ENCODE data around the gene OSBPL6.

DNA sequence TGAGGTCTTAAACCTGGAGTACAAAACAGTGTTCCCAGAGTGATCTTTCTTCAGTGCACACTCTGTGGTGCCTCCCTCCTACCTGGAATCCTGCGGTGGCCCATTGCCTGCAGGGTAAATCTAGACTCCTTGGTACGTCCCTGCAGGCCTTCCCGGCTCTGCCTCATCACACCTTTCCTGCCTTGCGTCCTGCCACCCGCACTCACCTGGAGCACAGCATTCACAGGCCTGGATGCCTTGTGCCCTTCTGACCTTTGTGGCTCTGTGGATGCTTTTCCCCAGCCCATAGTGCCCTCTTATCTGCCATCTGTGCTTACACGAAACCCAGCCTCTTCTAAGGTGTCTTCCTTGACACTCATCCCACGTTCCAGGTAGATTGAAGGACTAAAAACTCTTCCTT, 194.0 kb downstream of the OSBPL6 start:
- TF ChIP-seq SETDB1 (IDR thresholded peaks at IDR 0.05; ENCODE audit: insufficient read length, low read length) (no peak), ZNF175 (tag by site-specific recombination; IDR thresholded peaks at IDR 0.05) (no peak), ZNF629 (tag by site-specific recombination; IDR thresholded peaks at IDR 0.05) (no peak), REPIN1 (tag by site-specific recombination; IDR thresholded peaks at IDR 0.05; ENCODE audit: low read depth) (no peak)
- TF ChIP-seq, protein P1, sequence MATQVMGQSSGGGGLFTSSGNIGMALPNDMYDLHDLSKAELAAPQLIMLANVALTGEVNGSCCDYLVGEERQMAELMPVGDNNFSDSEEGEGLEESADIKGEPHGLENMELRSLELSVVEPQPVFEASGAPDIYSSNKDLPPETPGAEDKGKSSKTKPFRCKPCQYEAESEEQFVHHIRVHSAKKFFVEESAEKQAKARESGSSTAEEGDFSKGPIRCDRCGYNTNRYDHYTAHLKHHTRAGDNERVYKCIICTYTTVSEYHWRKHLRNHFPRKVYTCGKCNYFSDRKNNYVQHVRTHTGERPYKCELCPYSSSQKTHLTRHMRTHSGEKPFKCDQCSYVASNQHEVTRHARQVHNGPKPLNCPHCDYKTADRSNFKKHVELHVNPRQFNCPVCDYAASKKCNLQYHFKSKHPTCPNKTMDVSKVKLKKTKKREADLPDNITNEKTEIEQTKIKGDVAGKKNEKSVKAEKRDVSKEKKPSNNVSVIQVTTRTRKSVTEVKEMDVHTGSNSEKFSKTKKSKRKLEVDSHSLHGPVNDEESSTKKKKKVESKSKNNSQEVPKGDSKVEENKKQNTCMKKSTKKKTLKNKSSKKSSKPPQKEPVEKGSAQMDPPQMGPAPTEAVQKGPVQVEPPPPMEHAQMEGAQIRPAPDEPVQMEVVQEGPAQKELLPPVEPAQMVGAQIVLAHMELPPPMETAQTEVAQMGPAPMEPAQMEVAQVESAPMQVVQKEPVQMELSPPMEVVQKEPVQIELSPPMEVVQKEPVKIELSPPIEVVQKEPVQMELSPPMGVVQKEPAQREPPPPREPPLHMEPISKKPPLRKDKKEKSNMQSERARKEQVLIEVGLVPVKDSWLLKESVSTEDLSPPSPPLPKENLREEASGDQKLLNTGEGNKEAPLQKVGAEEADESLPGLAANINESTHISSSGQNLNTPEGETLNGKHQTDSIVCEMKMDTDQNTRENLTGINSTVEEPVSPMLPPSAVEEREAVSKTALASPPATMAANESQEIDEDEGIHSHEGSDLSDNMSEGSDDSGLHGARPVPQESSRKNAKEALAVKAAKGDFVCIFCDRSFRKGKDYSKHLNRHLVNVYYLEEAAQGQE (tag by site-specific recombination; IDR thresholded peaks at IDR 0.05): no peak
- TF ChIP-seq, protein P2, sequence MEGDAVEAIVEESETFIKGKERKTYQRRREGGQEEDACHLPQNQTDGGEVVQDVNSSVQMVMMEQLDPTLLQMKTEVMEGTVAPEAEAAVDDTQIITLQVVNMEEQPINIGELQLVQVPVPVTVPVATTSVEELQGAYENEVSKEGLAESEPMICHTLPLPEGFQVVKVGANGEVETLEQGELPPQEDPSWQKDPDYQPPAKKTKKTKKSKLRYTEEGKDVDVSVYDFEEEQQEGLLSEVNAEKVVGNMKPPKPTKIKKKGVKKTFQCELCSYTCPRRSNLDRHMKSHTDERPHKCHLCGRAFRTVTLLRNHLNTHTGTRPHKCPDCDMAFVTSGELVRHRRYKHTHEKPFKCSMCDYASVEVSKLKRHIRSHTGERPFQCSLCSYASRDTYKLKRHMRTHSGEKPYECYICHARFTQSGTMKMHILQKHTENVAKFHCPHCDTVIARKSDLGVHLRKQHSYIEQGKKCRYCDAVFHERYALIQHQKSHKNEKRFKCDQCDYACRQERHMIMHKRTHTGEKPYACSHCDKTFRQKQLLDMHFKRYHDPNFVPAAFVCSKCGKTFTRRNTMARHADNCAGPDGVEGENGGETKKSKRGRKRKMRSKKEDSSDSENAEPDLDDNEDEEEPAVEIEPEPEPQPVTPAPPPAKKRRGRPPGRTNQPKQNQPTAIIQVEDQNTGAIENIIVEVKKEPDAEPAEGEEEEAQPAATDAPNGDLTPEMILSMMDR (tag by site-specific recombination; IDR thresholded peaks at IDR 0.05): no peak
- TF ChIP-seq, protein P3, sequence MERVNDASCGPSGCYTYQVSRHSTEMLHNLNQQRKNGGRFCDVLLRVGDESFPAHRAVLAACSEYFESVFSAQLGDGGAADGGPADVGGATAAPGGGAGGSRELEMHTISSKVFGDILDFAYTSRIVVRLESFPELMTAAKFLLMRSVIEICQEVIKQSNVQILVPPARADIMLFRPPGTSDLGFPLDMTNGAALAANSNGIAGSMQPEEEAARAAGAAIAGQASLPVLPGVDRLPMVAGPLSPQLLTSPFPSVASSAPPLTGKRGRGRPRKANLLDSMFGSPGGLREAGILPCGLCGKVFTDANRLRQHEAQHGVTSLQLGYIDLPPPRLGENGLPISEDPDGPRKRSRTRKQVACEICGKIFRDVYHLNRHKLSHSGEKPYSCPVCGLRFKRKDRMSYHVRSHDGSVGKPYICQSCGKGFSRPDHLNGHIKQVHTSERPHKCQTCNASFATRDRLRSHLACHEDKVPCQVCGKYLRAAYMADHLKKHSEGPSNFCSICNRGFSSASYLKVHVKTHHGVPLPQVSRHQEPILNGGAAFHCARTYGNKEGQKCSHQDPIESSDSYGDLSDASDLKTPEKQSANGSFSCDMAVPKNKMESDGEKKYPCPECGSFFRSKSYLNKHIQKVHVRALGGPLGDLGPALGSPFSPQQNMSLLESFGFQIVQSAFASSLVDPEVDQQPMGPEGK (tag by site-specific recombination; IDR thresholded peaks at IDR 0.05): no peak

Data from HEK293 (cell line).